ENCODE measurements around the gene CHST3. TPM values are rescaled to one million over a fixed set of nuclear protein-coding genes. Genes with fewer than 3 reads are reported as not detected.

The CHST3 gene
- total RNA-seq, 4 donors from 2014 or later, result 15.7 to 33.0 (median 20.6) TPM

- 65 to 76% methylated on average over 8 of the region's 8 CpGs for WGBS, 2 donors
- no peak overlapping the region for H3K4me3 ChIP-seq (ENCODE audit: low read depth, poor library complexity, severe bottlenecking)
- DNase-seq (ENCODE audit: low spot score in 2 of 2), result no peak
- intact Hi-C loops (cut with DNase I; ENCODE audit: low total_unique reads), result no loop called here
- TF ChIP-seq POLR2A (IDR thresholded peaks at IDR 0.05), result no peak
- no peak for TF ChIP-seq CTCF (IDR thresholded peaks at IDR 0.05)
Measured at GRCh38 chr10:72025400-72025799, 61.2 kb downstream of the CHST3 start.

- no peak for TF ChIP-seq POLR2A (IDR thresholded peaks at IDR 0.05)
- TF ChIP-seq CTCF (IDR thresholded peaks at IDR 0.05), result no peak
- no peak overlapping the region for H3K4me3 ChIP-seq (ENCODE audit: low read depth, poor library complexity, severe bottlenecking)
- 73 to 84% methylated on average over 5 of the region's 5 CpGs for WGBS, 2 donors
- DNase-seq (ENCODE audit: low spot score in 2 of 2), result no peak
- intact Hi-C loops (cut with DNase I; ENCODE audit: low total_unique reads), result no loop called here
Measured at GRCh38 chr10:72025832-72026231, 61.6 kb downstream of the CHST3 start.

- 69 to 77% methylated on average over 14 of the region's 14 CpGs for WGBS, 2 donors
- TF ChIP-seq CTCF (IDR thresholded peaks at IDR 0.05), result no peak
- no peak for TF ChIP-seq POLR2A (IDR thresholded peaks at IDR 0.05)
- H3K4me3 ChIP-seq (ENCODE audit: low read depth, poor library complexity, severe bottlenecking), result no peak overlapping the region
- peak; percentile 46 to 90 for DNase-seq (ENCODE audit: low spot score in 2 of 2)
- intact Hi-C loops (cut with DNase I; ENCODE audit: low total_unique reads), result no loop called here
Measured at GRCh38 chr10:72026278-72027111, 62.3 kb downstream of the CHST3 start.

- H3K4me3 ChIP-seq (ENCODE audit: low read depth, poor library complexity, severe bottlenecking), result no peak overlapping the region
- intact Hi-C loops (cut with DNase I; ENCODE audit: low total_unique reads), result no loop called here
- no peak for DNase-seq (ENCODE audit: low spot score in 2 of 2)
- 73 to 76% methylated on average over 6 of the region's 6 CpGs for WGBS, 2 donors
- TF ChIP-seq POLR2A (IDR thresholded peaks at IDR 0.05) (no peak), CTCF (IDR thresholded peaks at IDR 0.05) (no peak)
Measured at GRCh38 chr10:72027498-72027897, 63.3 kb downstream of the CHST3 start.

- no peak for DNase-seq (ENCODE audit: low spot score in 2 of 2)
- no peak overlapping the region for H3K4me3 ChIP-seq (ENCODE audit: low read depth, poor library complexity, severe bottlenecking)
- 86 to 100% methylated on average over 1 of the region's 1 CpG for WGBS, 2 donors
- TF ChIP-seq POLR2A (IDR thresholded peaks at IDR 0.05) (no peak), CTCF (IDR thresholded peaks at IDR 0.05) (no peak)
- intact Hi-C loops (cut with DNase I; ENCODE audit: low total_unique reads), result no loop called here
Measured at GRCh38 chr10:72029414-72029813, 65.2 kb downstream of the CHST3 start.

Measured in lower leg skin (tissue), 4 donors.